Measurements from ENCODE around the gene TMTC4. TPM values are rescaled to one million over a fixed set of nuclear protein-coding genes. Genes with fewer than 3 reads are reported as not detected.

TMTC4 gene
- total RNA-seq, 1 donor from 2014 or later: 59.4 TPM

DNA sequence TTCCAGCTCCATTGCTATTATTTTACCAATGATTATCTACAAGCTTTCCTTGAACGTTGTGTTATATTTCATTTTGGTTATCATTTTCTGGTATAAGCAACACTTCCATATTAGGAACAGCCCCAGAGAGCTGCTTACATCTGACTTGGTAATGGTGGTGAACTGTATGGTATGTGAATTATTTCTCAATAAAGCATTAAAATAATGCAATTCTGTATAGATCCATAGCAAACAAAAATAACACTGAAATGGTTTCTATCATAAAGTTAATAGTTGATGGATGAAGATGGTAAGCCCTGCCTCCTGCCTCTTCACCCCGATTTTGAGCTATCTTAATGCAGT, 113.5 kb downstream of the TMTC4 start:
- Mint-ChIP-seq H3K4me1 (peaks cover 4% of the 10 kb centered on the region), H3K4me3 (no peak overlapping the region), H3K36me3 (no peaks in the 10 kb centered on the region), H3K9me3 (peaks cover 7% of the 10 kb centered on the region), H3K27ac (no peak overlapping the region), H3K27me3 (ENCODE audit: insufficient read depth, low read depth) (no peaks in the 10 kb centered on the region)
- no peak for DNase-seq (ENCODE audit: low spot score)
- H3K27me3 ChIP-seq: no peaks in the 10 kb centered on the region
- H3K79me2 ChIP-seq (ENCODE audit: low read depth): no peaks in the 10 kb centered on the region
- no peaks in the 10 kb centered on the region for H3F3A ChIP-seq (ENCODE audit: low read depth)
- no peak overlapping the region for H2AFZ ChIP-seq (replicated peaks)
- no peaks in the 10 kb centered on the region for H4K20me1 ChIP-seq (ENCODE audit: low read depth)
- no peak for TF ChIP-seq EZH2 (IDR thresholded peaks at IDR 0.05)
- TF ChIP-seq, protein P1, sequence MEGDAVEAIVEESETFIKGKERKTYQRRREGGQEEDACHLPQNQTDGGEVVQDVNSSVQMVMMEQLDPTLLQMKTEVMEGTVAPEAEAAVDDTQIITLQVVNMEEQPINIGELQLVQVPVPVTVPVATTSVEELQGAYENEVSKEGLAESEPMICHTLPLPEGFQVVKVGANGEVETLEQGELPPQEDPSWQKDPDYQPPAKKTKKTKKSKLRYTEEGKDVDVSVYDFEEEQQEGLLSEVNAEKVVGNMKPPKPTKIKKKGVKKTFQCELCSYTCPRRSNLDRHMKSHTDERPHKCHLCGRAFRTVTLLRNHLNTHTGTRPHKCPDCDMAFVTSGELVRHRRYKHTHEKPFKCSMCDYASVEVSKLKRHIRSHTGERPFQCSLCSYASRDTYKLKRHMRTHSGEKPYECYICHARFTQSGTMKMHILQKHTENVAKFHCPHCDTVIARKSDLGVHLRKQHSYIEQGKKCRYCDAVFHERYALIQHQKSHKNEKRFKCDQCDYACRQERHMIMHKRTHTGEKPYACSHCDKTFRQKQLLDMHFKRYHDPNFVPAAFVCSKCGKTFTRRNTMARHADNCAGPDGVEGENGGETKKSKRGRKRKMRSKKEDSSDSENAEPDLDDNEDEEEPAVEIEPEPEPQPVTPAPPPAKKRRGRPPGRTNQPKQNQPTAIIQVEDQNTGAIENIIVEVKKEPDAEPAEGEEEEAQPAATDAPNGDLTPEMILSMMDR (IDR thresholded peaks at IDR 0.05): no peak
- no peak for TF ChIP-seq EZH2phosphoT487 (IDR thresholded peaks at IDR 0.05)
- H3K4me1 ChIP-seq: no peaks in the 10 kb centered on the region
- H3K9ac ChIP-seq: no peak overlapping the region
- H3K36me3 ChIP-seq: no peaks in the 10 kb centered on the region
- H3K4me3 ChIP-seq: no peak overlapping the region
- no peak overlapping the region for H3K27ac ChIP-seq
- H3K9me3 ChIP-seq (ENCODE audit: low read depth): no peaks in the 10 kb centered on the region
- no peak overlapping the region for H3K4me2 ChIP-seq

DNA sequence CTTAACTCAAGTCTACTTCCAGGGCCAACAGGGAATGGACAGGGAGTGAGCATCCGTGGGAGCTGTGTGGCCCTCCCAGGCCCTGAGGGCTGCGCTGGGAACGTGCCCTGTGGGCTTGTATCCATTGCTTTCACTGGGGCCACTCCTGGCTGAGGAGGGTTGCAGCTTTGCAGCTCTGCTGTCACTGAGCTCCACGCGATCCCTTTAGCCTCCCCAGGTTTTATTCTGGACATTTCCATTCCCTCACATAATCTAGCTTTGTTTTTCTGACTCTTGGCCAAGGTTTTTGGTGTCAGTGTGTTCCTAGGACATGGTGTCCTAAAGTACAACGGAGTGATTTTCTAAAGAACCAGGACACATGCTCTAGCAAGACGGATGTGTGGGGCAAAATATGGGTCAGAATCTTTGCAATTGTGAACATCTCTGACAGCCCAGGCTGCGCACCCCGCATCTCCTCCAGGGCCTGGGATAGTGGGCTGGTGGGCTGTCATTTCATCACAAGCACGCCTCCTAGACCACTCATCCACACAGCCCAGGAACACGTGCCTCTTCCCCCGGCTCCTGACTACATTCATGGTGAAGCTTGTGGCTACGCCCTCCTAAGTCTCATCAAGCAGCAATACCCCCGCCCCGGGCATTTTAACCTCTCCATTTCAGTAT, 114.0 kb downstream of the TMTC4 start:
- no peaks in the 10 kb centered on the region for H3F3A ChIP-seq (ENCODE audit: low read depth)
- H3K79me2 ChIP-seq (ENCODE audit: low read depth): no peaks in the 10 kb centered on the region
- H3K36me3 ChIP-seq: no peaks in the 10 kb centered on the region
- H3K4me2 ChIP-seq: no peak overlapping the region
- no peaks in the 10 kb centered on the region for H4K20me1 ChIP-seq (ENCODE audit: low read depth)
- Mint-ChIP-seq H3K4me1 (peaks cover 4% of the 10 kb centered on the region), H3K36me3 (no peaks in the 10 kb centered on the region), H3K27me3 (ENCODE audit: insufficient read depth, low read depth) (no peaks in the 10 kb centered on the region), H3K4me3 (no peak overlapping the region), H3K9me3 (peaks cover 3% of the 10 kb centered on the region), H3K27ac (no peak overlapping the region)
- no peak overlapping the region for H3K4me3 ChIP-seq
- no peaks in the 10 kb centered on the region for H3K9me3 ChIP-seq (ENCODE audit: low read depth)
- H3K9ac ChIP-seq: no peak overlapping the region
- H3K4me1 ChIP-seq: no peaks in the 10 kb centered on the region
- H3K27ac ChIP-seq: no peak overlapping the region
- H3K27me3 ChIP-seq: no peaks in the 10 kb centered on the region
- no peak for DNase-seq (ENCODE audit: low spot score)
- no peak overlapping the region for H2AFZ ChIP-seq (replicated peaks)
- TF ChIP-seq, protein P1 (IDR thresholded peaks at IDR 0.05): no peak
- no peak for TF ChIP-seq EZH2phosphoT487 (IDR thresholded peaks at IDR 0.05)
- TF ChIP-seq EZH2 (IDR thresholded peaks at IDR 0.05): no peak

DNA sequence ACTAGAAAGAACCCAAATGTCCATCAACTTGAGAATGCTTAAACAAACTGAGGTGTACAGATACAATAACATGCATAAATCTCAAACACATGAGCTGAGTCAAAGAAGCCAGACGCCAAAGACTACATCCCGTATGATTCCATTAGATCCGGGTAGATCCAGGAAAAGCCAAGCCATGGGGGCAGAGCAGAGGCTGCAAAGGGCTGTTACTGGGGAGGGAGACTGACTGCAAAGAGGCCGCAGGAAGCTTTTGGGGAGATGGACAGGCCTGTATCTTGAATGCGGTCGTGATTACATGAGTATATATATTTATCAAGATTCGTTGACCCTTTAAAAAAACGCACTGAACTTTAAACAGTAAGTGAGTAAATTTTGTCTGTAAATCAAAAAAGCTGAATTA, 114.7 kb downstream of the TMTC4 start:
- Histone ChIP-seq H3K36me3 (no peaks in the 10 kb centered on the region), H2AFZ (replicated peaks) (no peak overlapping the region), H3K79me2 (ENCODE audit: low read depth) (no peaks in the 10 kb centered on the region), H3K9me3 (ENCODE audit: low read depth) (no peaks in the 10 kb centered on the region), H3K27ac (no peak overlapping the region), H3K4me1 (no peaks in the 10 kb centered on the region), H3K4me2 (no peak overlapping the region), H3K27me3 (no peaks in the 10 kb centered on the region), H3K4me3 (no peak overlapping the region), H4K20me1 (ENCODE audit: low read depth) (no peaks in the 10 kb centered on the region), H3F3A (ENCODE audit: low read depth) (no peaks in the 10 kb centered on the region), H3K9ac (no peak overlapping the region)
- no peak overlapping the region for H3K27ac Mint-ChIP-seq
- H3K4me3 Mint-ChIP-seq: no peak overlapping the region
- H3K36me3 Mint-ChIP-seq: no peaks in the 10 kb centered on the region
- H3K4me1 Mint-ChIP-seq: peaks cover under 1% of the 10 kb centered on the region
- H3K9me3 Mint-ChIP-seq: no peaks in the 10 kb centered on the region
- TF ChIP-seq EZH2 (IDR thresholded peaks at IDR 0.05): no peak
- no peak for TF ChIP-seq EZH2phosphoT487 (IDR thresholded peaks at IDR 0.05)
- TF ChIP-seq, protein P1 (IDR thresholded peaks at IDR 0.05): no peak
- no peak for DNase-seq (ENCODE audit: low spot score)
- H3K27me3 Mint-ChIP-seq (ENCODE audit: insufficient read depth, low read depth): no peaks in the 10 kb centered on the region

Other genes with a start within 250 kb of the TMTC4 start
- gene GGACT, start 86.0 kb downstream of the TMTC4 start, total RNA-seq (ENCODE audit: low replicate concordance): 1.3 and 3.6 TPM in 2 replicates